Brain pericyte (primary cell): ENCODE measurements around the gene NDUFV1.
"Not testable (repeated sequence)": the region's sequence is repeated elsewhere in the genome, so short reads cannot be mapped to it uniquely, and the experiment has no call there.

Experiments used
- DNase-seq: peaks from one replicate; pipeline ENCODE4 v3.0.0-alpha.2; 2012; ENCODE audit warnings: low read depth, low spot score

NDUFV1 gene

DNA sequence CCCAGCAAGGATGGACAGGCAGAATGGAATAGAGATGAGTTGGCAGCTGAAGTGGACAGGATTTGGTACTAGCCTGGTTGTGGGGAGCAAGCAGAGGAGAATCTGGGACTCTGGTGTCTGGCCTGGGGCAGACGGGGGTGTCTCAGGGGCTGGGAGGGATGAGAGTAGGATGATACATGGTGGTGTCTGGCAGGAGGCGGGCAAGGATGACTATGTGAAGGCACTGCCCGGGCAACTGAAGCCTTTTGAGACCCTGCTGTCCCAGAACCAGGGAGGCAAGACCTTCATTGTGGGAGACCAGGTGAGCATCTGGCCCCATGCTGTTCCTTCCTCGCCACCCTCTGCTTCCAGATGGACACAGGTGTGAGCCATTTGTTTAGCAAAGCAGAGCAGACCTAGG is 20.8 kb upstream of the NDUFV1 start:
- no peak for DNase-seq

DNA sequence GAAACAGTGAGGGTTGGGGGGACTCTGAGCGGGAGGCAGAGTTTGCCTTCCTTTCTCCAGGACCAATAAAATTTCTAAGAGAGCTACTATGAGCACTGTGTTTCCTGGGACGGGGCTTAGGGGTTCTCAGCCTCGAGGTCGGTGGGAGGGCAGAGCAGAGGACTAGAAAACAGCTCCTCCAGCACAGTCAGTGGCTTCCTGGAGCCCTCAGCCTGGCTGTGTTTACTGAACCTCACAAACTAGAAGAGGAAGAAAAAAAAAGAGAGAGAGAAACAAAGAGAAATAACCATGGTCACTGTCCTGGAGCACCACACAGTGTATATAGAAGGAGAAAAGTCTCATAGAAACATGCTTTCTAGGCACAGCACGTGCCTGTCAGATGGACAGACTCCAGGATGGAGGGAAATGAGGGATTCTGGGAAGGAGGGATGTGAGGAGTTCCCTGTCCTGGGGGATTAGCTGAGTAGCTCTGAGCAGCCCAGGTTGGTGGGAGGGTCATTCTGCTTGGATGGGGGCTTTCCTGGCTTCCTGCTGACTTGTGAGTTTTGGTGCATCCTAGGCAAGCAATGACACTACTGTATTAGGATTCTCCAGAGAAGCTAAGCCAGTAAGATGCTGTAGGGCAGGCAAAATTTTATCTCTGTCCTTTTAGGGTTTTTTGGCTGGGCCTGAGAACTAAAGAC is 20.0 kb upstream of the NDUFV1 start:
- DNase-seq, result no peak

DNA sequence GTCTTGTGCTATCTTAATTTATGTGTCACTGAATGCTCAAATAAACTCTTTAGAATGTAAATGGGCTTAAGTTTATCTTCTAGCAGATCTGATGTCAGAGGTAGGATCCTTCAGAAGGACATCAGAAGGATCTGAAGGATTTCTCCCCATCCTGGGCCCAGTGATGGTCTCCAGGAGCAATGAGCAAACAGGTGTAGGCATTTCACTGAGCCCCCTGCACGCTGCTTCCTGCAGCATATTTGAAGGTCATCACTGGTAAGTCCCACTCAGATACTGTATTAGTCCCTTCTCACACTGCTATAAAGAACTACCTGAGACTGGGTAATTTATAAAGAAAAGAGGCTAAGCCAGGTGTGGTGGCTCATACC is 18.6 kb upstream of the NDUFV1 start:
- no peak for DNase-seq

DNA sequence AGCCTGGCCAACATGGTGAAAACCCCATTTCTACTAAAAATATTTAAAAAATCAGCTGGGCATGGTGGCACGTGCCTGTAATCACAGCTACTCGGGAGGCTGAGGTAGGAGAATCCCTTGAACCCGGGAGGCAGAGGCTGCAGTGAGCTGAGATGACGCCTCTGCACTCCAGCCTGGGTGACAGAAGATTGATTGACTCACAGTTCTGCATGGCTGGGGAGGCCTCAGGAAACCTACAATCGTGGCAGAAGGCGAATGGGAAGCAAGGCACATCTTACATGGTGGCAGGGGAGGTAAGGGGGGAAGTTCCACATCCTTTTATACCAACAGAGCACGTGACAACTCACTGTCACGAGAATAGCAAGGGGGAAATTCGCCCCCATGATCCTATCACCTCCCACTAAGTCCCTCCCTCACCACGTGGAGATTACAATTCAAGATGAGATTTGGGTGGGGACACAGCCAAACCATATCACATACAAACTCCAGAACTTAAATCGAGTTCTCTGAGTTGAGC is 17.8 kb upstream of the NDUFV1 start:
- not testable (repeated sequence) for DNase-seq

DNA sequence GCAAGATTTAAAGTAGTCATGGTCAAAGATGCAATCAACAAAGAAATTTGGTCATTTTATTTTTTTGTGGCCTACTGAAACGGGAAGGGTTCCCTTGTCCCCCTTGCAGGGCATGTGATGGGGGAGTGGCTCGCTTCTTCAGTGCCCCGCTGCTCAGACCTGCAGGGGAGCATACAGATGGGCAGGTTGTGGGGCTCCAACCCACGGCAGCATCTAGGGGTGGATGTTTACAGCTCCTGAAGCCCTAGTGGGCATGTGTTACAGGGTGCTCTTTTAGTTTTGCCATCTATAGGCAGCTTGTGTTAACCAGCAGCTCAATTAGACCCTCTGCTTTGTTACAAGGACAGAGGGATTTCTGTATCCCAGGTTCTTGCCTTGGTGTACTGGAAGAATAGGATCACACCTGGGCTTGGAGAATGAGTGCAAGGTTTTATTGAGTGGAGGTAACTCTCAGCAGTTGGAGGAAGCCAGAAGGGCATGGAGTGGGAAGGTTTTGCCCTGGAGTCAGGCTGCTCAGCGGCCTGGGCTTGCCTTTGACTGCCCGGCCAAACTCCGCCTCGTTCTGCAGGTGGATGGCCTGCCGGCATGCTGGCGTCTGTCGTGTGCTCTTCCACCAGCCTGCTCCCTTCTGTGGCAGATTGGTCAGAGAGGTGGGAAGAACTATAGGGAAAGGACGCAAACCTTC is 13.7 kb upstream of the NDUFV1 start:
- no peak for DNase-seq

DNA sequence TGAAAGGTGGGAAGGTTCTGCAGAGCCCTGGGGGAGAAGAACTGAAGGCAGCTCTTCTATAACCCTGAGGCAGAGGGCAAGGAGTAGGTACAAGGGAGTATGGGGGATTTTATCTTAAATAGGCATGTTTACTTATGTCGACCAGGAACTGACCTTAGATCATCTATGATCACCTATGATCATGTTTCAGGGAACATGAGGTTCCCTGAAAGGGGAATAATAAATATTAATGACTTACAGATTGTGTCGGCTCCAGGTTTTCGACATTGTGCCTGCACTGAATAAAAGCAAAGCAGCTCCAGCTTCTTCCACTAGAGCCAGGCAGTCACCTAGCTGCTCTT is 13.2 kb upstream of the NDUFV1 start:
- no peak for DNase-seq

DNA sequence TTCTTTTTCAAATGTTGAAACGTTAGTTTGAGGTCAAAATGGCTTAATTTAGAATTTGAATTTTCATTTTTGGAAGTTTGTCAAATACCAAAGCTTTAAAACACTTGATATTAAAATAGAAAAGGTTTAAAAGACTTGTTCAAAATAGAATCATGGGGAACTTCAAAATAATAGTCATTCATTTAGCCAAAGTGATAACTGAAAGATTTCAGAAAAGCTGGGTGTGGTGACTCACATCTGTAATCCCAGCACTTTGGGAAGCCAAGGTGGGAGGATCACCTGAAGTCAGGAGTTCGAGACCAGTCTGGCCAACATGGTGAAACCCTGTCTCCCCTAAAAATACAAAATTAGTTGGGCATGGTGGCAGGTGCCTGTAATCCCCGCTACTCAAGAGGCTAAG is 12.3 kb upstream of the NDUFV1 start:
- DNase-seq, result no peak

DNA sequence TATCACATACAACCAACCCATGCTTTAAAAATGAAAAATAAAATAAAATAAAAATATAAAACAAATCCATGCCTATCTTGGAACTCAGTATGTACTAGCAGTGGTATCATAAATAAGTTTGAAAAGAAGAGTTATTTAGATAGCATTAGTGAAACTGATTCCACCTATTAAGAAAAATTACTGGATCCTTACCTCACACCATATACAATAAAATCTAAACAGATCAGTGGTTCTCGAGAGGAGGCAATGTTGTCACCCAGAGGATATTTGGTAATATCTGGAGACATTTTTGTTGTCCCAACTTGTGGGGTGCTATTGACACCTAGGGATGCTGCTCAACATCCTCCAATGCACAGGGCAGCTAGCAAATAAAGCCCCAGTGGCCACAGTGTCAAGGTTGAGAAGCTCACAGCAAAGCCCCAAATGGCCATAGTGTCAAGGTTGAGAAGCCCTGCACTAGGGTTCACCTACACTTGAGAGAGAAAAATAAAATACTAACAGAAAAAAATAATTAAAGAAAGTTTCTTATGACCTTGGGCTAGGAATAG is 9.9 kb upstream of the NDUFV1 start:
- DNase-seq, result no peak

DNA sequence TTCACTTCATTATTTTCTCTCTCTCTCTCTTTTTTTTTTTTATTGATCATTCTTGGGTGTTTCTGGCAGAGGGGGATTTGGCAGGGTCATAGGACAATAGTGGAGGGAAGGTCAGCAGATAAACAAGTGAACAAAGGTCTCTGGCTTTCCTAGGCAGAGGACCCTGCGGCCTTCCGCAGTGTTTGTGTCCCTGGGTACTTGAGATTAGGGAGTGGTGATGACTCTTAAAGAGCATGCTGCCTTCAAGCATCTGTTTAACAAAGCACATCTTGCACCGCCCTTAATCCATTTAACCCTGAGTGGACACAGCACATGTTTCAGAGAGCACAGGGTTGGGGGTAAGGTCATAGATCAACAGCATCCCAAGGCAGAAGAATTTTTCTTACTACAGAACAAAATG is 9.3 kb upstream of the NDUFV1 start:
- not testable (repeated sequence) for DNase-seq

DNA sequence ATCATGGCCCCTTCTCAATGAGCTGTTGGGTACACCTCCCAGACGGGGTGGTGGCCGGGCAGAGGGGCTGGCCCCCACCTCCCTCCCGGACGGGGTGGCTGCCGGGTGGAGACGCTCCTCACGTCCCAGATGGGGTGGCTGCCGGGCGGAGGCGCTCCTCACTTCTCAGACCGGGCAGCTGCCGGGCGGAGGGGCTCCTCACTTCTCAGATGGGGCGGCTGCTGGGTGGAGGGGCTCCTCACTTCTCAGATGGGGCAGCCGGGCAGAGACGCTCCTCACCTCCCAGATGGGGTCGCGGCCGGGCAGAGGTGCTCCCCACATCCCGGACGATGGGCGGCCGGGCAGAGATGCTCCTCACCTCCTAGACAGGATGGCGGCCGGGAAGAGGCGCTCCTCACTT is 8.8 kb upstream of the NDUFV1 start:
- not testable (repeated sequence) for DNase-seq

DNA sequence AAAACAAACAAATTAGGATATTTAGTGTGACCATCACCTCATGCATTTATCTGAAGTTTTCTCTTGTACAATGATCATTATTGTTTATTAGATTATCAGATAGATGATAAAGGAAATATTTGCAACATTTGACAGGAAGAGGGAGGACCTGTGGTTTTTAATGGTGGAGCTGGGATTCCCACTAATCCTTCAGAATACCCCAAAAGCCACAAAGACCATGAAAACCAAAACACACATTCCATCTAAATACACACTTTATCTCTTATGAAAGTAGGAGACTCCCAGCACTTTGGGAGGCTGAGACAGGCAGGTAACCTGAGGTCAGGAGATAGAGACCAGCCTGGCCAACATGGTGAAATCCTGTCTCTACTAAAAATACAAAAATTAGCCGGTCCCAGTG is 7.6 kb upstream of the NDUFV1 start:
- no peak for DNase-seq

DNA sequence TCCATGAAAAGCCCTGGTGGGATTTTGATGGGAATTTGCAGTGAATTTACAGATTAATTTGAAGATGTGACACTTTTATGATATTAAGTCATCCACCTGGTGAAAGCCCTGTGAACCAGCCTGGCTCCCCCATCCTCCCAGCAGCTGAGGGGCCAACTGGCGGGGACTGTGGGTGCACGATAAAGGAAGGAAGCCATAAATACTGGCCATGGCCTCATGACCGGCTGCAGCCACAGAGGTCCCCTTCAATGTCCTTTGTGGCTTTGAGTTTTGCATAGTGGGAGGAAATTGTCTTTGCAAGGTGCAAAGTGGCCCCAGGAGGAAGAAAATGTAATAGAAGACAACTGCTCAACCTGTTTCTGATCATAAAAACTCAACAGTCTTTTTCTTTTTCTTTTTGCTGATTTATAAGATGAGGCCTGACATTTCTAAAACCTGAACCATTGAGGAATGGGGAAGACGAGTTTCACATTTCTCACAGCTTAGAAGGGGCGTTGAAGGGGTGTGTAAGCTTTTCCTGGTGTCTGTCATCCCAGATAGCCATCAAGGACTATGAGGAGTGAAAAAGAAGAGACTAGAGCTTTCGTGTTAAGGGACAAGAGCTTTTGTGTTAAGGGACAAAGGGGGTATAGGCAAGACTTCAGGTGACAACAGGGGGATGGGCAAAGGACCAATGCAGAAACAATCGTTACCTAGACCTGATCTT is 6.3 kb upstream of the NDUFV1 start:
- DNase-seq, result no peak

DNA sequence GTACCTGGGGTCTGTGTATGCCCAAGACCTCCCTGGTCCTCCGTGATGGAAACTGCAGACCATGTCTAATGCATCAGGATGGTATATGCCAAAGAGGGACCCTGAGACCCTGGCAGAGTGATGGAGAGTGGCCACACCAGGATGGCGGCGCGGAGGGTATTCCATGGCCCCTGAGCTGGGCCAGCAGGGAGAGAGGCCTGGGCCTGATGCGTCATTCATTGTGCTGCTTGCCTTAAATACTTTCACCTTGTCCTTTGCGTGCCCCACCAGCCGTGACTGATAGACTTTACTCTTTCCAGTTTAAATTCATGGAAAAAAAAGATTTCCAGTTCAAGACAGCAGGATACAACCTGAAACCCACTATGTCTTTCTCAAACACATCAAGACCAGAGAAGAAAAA is 5.6 kb upstream of the NDUFV1 start:
- DNase-seq, result no peak

DNA sequence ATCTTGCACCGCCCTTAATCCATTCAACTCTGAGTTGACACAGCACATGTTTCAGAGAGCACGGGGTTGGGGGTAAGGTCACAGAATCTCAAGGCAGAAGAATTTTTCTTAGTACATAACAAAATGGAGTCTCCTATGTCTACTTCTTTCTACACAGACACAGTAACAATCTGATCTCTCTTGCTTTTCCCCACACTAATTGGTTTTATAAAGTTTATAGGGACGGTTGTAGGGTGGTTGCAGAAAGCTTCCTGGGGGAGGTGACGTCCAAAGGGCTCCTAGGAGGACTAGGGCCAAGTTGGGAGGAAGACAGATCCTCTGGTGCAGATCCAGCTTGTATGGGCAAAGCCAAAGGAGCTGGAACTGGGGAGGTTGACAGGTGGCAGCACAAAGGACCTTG is 2.6 kb upstream of the NDUFV1 start:
- DNase-seq, result not testable (repeated sequence)

DNA sequence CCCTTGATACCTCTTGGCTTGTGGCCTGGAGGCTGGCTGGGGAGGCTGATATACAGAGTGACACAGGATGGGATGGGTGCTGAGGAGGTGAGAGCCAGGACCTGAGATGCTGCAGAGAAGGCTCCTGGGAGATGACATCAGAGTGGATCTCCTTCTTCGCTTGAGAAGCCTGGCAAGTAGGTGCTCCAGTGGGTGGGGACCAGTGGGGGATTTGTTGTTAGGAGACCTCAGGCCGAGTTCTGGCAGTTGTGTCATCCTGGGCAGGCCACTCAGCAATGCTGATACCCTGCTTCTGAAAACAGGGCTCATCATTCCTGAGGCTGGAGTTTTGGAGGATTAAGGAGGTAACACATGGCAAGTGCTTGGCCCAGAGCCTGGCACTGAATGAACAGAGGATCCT is 1.9 kb upstream of the NDUFV1 start:
- DNase-seq, result no peak

DNA sequence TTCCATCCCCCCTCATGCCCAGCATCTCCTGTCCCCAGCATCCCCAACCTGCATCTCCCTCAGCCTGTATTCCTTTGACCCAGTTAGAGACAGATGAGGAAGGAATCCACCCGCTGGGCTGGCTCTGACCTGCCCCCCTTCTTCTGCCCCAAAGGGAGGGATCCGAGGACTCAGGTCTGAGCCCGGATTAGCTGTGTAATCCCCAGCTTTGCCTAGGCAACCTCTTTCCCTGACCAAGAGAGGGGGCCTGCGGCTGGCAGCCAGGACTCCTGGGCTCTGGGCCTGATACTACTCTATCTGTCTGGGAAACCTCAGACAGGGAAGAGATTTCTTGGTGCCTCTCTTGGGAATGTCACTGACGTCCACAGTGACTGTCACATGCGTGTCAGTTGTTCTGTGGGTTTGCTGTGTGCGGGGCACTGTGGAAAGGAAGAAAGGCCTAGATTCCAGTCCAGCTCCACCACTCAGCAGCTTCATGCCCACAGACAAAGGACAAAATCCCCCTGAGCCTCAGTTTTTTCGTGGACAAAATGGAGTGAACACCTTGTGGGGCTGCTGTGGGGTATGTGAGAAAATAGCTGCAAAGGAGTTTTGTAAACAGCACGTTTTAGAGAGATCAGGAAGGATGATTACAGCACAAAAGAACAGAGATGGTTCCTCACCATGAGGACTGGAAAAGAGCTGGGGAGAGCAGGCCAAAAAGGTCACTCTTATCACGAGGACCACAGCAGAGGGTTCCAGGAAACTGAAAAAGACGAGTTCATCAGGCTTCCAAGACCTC is 1.3 kb upstream of the NDUFV1 start:
- no peak for DNase-seq

DNA sequence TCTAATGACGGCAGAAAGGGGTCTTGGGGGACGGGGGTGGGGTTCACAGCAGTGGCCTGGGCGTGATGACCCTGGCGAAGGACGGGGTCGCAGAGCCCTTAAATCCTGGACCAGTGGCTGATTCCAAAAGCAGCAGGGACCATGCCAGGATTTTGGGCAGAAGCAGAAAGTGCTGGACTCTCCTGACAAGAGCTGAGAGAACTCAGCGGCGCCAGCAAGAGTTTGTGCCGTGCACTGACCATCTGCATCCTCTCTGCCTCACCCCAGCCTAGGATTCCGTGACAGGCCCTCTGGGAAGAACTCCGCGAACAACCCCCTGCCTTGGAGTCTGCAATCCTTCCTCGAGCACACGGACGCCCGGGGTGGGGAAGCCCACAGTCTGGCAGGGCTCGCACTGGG is 644 bp upstream of the NDUFV1 start:
- no peak for DNase-seq

DNA sequence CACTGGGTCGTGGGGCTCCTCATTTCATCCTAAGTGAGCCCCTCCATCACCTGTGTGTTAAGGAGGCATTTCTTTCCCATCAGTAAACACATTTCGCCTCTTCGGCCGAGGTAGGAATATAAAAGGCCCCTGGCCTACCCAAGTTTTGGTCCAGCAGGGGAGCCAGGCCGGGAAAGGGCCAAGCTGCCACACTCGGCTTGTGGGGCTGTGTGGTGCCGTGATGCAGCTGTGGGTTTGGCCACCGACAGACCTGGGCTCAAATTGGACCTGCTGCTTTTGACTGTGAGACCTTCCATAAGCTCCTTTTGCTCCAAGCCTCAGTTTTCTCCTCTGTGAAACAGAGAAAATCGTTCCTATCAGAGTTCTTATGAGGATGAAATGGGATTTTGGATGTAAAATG is 771 bp downstream of the NDUFV1 start:
- no peak for DNase-seq

DNA sequence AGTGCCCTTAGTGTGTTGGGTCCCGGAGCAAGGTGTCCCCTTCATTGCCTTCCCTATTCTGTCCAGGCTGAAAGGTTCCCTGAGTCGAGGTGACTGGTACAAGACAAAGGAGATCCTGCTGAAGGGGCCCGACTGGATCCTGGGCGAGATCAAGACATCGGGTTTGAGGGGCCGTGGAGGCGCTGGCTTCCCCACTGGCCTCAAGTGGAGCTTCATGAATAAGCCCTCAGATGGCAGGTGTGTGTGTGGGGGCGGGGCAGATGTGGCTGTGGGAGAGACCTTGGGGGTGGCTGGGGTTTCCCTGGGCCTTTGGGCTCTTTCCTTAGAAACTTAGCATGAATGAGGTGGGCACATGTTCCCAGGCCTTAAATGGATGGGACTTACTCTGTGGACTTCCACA is 1.8 kb downstream of the NDUFV1 start:
- no peak for DNase-seq

DNA sequence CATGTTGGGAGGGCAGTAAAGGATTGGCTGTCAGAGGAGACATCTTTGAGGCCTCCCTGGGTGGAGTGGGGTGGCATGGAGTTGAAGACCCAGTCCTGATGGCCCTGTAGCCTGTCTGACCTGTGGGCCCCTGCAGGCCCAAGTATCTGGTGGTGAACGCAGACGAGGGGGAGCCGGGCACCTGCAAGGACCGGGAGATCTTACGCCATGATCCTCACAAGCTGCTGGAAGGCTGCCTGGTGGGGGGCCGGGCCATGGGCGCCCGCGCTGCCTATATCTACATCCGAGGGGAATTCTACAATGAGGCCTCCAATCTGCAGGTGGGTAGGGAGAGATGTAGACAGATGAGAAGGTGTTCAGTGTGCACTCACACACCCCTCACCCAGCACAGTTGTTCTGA is 2.6 kb downstream of the NDUFV1 start:
- no peak for DNase-seq

DNA sequence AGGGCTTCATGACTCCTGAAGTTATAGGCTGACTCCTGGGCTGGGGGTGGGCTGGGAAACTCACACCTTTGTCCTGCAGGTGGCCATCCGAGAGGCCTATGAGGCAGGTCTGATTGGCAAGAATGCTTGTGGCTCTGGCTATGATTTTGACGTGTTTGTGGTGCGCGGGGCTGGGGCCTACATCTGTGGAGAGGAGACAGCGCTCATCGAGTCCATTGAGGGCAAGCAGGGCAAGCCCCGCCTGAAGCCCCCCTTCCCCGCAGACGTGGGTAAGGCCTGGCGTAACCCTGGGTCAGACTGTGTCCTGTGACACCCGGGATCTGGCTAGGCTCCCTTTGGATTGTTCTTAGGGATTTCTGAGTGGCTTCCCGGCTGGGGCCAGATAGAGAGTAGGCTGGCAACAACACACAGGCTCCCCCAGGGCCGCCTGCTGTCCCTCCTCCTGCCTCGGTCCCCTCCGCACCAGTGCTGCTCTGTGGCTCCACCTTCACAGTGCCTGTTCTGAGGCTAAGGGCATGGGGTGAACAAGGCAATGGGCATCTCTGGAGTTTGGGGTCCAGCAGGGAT is 3.6 kb downstream of the NDUFV1 start:
- DNase-seq, result no peak

DNA sequence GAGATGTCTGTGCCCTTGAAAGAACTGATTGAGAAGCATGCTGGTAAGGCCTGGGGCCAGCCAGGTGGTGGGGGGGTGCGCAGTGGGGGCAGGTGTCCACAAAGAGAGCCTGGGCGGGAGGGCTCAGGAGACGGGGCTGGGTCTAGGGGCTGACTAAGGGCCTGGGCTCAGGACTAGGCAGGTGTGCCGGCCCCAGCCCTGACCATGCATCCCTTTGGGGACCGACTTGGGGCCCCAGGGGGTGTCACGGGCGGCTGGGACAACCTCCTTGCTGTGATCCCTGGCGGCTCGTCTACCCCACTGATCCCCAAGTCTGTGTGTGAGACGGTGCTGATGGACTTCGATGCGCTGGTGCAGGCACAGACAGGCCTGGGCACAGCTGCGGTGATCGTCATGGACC is 4.4 kb downstream of the NDUFV1 start:
- no peak for DNase-seq
